ENCODE data around the gene C1QTNF12. TPM values are rescaled to one million over a fixed set of nuclear protein-coding genes. Genes with fewer than 3 reads are reported as not detected.

Gene C1QTNF12, protein sequence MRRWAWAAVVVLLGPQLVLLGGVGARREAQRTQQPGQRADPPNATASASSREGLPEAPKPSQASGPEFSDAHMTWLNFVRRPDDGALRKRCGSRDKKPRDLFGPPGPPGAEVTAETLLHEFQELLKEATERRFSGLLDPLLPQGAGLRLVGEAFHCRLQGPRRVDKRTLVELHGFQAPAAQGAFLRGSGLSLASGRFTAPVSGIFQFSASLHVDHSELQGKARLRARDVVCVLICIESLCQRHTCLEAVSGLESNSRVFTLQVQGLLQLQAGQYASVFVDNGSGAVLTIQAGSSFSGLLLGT
- total RNA-seq (2014; rRNA removed; shearing (Covaris generic)) (0.38 and 3.1 TPM in 2 replicates), polyA plus RNA-seq (2016; fragmentation: Nextera tagmentation; extraction: Ambion mirVana) (2.0 and 2.1 TPM in 2 replicates)

DNA sequence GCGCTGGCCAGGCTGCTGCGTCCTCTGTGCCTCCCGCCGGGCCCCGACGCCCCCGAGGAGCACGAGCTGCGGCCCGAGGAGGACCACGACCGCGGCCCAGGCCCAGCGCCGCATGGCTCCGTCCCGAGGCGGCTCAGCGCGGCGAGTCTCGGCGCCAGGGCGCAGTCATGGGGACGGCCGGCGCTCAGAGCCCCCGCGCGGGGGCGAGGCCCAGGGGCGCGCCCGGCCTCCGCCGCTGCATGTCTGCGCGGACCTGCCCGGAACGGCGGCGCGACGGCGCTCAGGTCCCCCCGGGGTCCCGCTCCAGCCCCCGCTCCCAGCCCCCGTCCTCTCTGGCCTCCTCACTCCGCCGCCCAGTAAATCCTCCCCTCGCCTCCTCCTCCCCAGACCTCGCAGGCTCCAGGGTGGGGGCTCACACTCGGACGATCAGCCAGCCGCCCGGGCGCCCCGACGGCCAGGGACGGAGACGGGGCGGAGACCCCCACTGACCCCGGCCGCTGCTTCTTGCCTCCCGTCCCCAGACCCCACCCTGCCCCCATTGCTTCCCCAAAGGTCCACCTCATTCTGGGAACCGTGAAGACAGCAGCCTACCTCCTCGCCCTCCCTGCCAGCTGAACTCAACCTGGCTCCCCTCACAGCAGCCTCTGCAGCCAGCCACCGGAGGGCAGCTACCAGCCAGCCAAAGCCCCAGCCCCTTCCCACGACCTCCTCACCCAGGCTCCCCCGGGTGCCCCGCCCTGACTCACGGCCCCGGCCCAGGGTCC is at the start of gene C1QTNF12:
C1QTNF12 (minus strand) TSS at position 146 of the 764 bp plus-strand sequence; CDS start at position 114, 32 bp downstream.
- H3K4me2 ChIP-seq (ENCODE audit: unreplicated experiment): peak within 1 kb of the TSS; percentile 39
- in situ Hi-C loops (cut with MboI): no loop called here

DNA sequence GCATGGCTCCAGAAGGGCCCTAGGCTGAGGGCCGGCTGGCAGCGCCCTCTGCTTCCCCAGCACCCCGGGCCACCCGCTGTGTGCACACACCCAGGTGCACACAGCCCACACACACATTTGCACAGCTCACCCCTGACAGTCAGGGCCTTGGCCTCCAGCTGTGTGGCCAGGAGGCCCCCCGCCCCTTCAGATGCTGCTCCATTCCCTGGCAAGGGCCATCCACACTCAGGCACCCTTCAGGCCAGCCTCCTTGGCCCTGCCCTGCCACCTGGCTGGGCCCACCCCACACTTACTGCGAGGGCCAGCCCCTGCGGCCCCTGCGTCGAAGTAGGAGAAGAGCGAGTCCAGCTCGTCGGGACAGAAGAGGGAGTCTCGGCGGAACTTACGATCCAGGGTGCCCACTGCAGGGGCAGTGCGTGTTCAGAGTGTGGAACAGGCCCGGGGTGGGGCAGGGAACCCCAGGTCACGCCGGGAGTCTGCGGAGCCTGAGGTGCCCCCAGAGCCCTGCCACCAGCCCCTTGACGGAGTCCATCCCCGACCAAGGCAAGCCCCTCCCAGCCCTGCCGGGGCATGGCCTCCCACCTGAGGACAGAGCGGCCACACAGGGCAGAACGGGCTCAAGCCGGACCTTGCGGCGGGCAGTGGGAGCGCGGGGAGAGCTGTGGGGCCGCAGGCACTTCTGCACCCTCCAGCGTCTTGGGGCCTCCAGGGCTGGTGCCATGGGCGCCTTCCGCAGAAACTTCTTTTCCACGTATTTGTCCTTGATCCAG is 48.8 kb upstream of the C1QTNF12 start:
- Histone ChIP-seq H4K20me1 (ENCODE audit: insufficient read depth) (no peaks in the 10 kb centered on the region), H3K9me2 (ENCODE audit: insufficient read depth) (no peaks in the 10 kb centered on the region), H3K9ac (no peak overlapping the region), H3K27ac (no peak overlapping the region), H3K4me2 (ENCODE audit: unreplicated experiment) (no peak overlapping the region), H3K9me3 (ENCODE audit: low read depth) (no peaks in the 10 kb centered on the region), H3K79me2 (ENCODE audit: insufficient read depth) (no peaks in the 10 kb centered on the region), H3K4me1 (ENCODE audit: insufficient read depth) (no peaks in the 10 kb centered on the region), H3K27me3 (replicated peaks; ENCODE audit: insufficient read depth) (no peaks in the 10 kb centered on the region), H3K4me3 (no peak overlapping the region), H3F3A (ENCODE audit: insufficient read depth) (no peaks in the 10 kb centered on the region), H2AFZ (no peak overlapping the region), H3K36me3 (ENCODE audit: low read depth) (no peaks in the 10 kb centered on the region)
- no peak for DNase-seq
- in situ Hi-C loops (cut with MboI): no loop called here
- WGBS, 2 experiments (ENCODE audit: low coverage in 1 of 2, low lambda C conversion rate in 2 of 2, missing lambda C conversion rate in 2 of 2): 94 to 96% methylated on average over 30 to 35 of the region's 35 CpGs
- no peak for TF ChIP-seq EZH2phosphoT487 (IDR thresholded peaks at IDR 0.05; ENCODE audit: insufficient read depth, low read depth)
- TF ChIP-seq EZH2 (IDR thresholded peaks at IDR 0.05; ENCODE audit: insufficient read depth, poor library complexity, severe bottlenecking): no peak

More for the DNA sequence above, at the start of gene C1QTNF12:
- no peak within 1 kb of the TSS for H3K9ac ChIP-seq
- no peak within 1 kb of the TSS for H3K27ac ChIP-seq
- no peaks in the 10 kb centered on the region for H3K4me1 ChIP-seq (ENCODE audit: insufficient read depth)
- no peaks in the 10 kb centered on the region for H3K79me2 ChIP-seq (ENCODE audit: insufficient read depth)
- H3F3A ChIP-seq (ENCODE audit: insufficient read depth): no peaks in the 10 kb centered on the region
- no peaks in the 10 kb centered on the region for H3K27me3 ChIP-seq (replicated peaks; ENCODE audit: insufficient read depth)
- 11 to 15% methylated on average over 29 to 44 of the region's 74 CpGs for WGBS, 2 experiments (ENCODE audit: low coverage in 1 of 2, low lambda C conversion rate in 2 of 2, missing lambda C conversion rate in 2 of 2)
- peak; percentile 59 for DNase-seq
- no peaks in the 10 kb centered on the region for H4K20me1 ChIP-seq (ENCODE audit: insufficient read depth)
- no peak for TF ChIP-seq EZH2 (IDR thresholded peaks at IDR 0.05; ENCODE audit: insufficient read depth, poor library complexity, severe bottlenecking)
- TF ChIP-seq EZH2phosphoT487 (IDR thresholded peaks at IDR 0.05; ENCODE audit: insufficient read depth, low read depth): no peak
- no peaks in the 10 kb centered on the region for H3K9me2 ChIP-seq (ENCODE audit: insufficient read depth)
- H2AFZ ChIP-seq: no peak within 1 kb of the TSS
- H3K36me3 ChIP-seq (ENCODE audit: low read depth): no peaks in the 10 kb centered on the region
- H3K4me3 ChIP-seq: 0 out of 2 replicates have a peak within 1 kb of the TSS, but pooled peaks have one; percentile 18
- no peaks in the 10 kb centered on the region for H3K9me3 ChIP-seq (ENCODE audit: low read depth)

DNA sequence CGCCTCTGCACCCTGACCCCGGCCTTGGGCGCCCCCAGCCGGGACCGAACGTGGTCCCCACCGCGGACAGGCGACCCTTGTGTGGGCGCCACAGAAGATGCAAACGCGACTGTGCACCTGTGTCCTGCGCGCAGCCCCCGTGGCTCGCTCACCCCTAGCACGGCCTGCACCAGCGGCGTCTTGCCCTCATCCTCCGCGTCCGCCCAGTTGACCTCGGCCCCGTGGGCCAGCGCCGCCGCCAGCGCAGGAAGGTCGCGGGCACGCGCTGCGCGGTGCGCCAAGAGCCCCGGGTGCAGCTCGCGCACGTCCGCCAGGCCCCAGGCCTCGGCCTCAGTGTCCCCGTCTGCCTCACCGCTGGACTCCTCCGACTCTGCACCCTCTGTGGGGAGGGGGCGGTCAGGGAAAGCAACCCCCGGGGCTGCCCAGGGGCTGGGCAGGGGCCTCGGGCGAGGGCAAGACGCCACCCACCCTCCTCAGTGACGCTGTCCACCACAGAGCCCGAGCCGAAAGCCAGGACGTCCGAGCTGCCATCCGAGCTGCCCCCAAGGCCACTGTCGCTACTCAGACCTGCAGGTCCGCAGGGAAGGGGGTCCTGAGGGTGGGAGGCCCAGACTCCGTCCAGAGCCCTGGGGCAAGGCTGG is 47.8 kb upstream of the C1QTNF12 start:
- Histone ChIP-seq H3K27me3 (replicated peaks; ENCODE audit: insufficient read depth) (no peaks in the 10 kb centered on the region), H3K79me2 (ENCODE audit: insufficient read depth) (no peaks in the 10 kb centered on the region), H2AFZ (no peak overlapping the region), H3F3A (ENCODE audit: insufficient read depth) (no peaks in the 10 kb centered on the region), H3K9ac (no peak overlapping the region), H3K9me3 (ENCODE audit: low read depth) (no peaks in the 10 kb centered on the region), H3K4me1 (ENCODE audit: insufficient read depth) (no peaks in the 10 kb centered on the region), H3K36me3 (ENCODE audit: low read depth) (no peaks in the 10 kb centered on the region), H3K9me2 (ENCODE audit: insufficient read depth) (no peaks in the 10 kb centered on the region), H4K20me1 (ENCODE audit: insufficient read depth) (no peaks in the 10 kb centered on the region), H3K4me3 (no peak overlapping the region), H3K27ac (no peak overlapping the region), H3K4me2 (ENCODE audit: unreplicated experiment) (no peak overlapping the region)
- in situ Hi-C loops (cut with MboI): no loop called here
- no peak for DNase-seq
- WGBS, 2 experiments (ENCODE audit: low coverage in 1 of 2, low lambda C conversion rate in 2 of 2, missing lambda C conversion rate in 2 of 2): 91 to 95% methylated on average over 37 to 57 of the region's 58 CpGs
- TF ChIP-seq EZH2phosphoT487 (IDR thresholded peaks at IDR 0.05; ENCODE audit: insufficient read depth, low read depth): no peak
- TF ChIP-seq EZH2 (IDR thresholded peaks at IDR 0.05; ENCODE audit: insufficient read depth, poor library complexity, severe bottlenecking): no peak

All from GM23248 (cell line).